Measurements from ENCODE around the gene CYLD. TPM values are rescaled to one million over a fixed set of nuclear protein-coding genes. Genes with fewer than 3 reads are reported as not detected.

Gene CYLD
- total and polyA plus RNA-seq, 10 of the 15 experiments (the other 5 are each of a cell fraction or from before 2014, with no cell fraction given), result 19.2 to 106 (median 46.1) TPM

DNA sequence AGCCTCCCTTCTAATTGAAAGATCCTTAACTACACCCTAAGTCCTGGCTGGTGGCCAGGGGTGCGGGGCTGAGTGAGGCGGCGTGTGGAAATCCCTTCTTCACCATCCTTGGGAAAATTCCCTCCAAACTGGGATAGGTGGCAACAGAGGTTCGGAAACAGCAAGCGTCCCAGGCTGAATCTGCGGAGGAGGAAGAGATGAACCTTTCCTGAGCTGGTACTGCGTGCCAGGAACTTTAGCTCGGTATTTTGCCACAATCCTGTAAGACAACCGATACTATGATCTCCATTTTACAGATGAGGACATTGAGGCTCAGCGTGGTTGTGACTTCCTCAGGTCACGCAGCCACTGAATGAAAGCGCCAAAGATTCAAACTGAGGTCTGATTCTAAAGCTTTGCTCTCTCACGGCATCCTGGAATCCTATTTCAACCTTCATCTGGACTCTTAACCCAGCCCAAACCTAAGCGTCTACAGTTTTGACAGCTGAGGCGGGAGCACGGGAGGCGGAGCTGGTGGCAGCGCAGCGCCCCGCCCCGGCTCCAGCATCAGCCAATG, 583 bp upstream of the CYLD start (continued):
- TF ChIP-seq, protein P1, sequence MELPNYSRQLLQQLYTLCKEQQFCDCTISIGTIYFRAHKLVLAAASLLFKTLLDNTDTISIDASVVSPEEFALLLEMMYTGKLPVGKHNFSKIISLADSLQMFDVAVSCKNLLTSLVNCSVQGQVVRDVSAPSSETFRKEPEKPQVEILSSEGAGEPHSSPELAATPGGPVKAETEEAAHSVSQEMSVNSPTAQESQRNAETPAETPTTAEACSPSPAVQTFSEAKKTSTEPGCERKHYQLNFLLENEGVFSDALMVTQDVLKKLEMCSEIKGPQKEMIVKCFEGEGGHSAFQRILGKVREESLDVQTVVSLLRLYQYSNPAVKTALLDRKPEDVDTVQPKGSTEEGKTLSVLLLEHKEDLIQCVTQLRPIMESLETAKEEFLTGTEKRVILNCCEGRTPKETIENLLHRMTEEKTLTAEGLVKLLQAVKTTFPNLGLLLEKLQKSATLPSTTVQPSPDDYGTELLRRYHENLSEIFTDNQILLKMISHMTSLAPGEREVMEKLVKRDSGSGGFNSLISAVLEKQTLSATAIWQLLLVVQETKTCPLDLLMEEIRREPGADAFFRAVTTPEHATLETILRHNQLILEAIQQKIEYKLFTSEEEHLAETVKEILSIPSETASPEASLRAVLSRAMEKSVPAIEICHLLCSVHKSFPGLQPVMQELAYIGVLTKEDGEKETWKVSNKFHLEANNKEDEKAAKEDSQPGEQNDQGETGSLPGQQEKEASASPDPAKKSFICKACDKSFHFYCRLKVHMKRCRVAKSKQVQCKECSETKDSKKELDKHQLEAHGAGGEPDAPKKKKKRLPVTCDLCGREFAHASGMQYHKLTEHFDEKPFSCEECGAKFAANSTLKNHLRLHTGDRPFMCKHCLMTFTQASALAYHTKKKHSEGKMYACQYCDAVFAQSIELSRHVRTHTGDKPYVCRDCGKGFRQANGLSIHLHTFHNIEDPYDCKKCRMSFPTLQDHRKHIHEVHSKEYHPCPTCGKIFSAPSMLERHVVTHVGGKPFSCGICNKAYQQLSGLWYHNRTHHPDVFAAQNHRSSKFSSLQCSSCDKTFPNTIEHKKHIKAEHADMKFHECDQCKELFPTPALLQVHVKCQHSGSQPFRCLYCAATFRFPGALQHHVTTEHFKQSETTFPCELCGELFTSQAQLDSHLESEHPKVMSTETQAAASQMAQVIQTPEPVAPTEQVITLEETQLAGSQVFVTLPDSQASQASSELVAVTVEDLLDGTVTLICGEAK (IDR thresholded peaks at IDR 0.05; ENCODE audit: borderline replicate concordance), result no peak
- TF ChIP-seq RCOR1 (conservative IDR thresholded peaks at IDR 0.05; ENCODE audit: low read depth, low read length), result no peak
- TF ChIP-seq, protein P2, sequence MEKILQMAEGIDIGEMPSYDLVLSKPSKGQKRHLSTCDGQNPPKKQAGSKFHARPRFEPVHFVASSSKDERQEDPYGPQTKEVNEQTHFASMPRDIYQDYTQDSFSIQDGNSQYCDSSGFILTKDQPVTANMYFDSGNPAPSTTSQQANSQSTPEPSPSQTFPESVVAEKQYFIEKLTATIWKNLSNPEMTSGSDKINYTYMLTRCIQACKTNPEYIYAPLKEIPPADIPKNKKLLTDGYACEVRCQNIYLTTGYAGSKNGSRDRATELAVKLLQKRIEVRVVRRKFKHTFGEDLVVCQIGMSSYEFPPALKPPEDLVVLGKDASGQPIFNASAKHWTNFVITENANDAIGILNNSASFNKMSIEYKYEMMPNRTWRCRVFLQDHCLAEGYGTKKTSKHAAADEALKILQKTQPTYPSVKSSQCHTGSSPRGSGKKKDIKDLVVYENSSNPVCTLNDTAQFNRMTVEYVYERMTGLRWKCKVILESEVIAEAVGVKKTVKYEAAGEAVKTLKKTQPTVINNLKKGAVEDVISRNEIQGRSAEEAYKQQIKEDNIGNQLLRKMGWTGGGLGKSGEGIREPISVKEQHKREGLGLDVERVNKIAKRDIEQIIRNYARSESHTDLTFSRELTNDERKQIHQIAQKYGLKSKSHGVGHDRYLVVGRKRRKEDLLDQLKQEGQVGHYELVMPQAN (conservative IDR thresholded peaks at IDR 0.05), result peak; percentile 71
- TF ChIP-seq SIN3A (IDR thresholded peaks at IDR 0.05; ENCODE audit: low read depth, low read length), result peak; percentile 61; the same call in 1 of the 2 replicates
- TF ChIP-seq, protein P3, sequence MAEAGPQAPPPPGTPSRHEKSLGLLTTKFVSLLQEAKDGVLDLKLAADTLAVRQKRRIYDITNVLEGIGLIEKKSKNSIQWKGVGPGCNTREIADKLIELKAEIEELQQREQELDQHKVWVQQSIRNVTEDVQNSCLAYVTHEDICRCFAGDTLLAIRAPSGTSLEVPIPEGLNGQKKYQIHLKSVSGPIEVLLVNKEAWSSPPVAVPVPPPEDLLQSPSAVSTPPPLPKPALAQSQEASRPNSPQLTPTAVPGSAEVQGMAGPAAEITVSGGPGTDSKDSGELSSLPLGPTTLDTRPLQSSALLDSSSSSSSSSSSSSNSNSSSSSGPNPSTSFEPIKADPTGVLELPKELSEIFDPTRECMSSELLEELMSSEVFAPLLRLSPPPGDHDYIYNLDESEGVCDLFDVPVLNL (IDR thresholded peaks at IDR 0.05; ENCODE audit: low read depth, low read length), result peak; percentile 11; the same call in 1 of the 2 replicates
